Choroid plexus epithelial cell (primary cell): ENCODE results near the gene PHB1.
A peak's percentile ranks its signal among the peaks of the same experiment; 100 is the strongest.
"Not testable (repeated sequence)": the region's sequence is repeated elsewhere in the genome, so short reads cannot be mapped to it uniquely, and the experiment has no call there.

Experiments
- DNase-seq: peaks from one replicate; pipeline ENCODE4 v3.0.0-alpha.2; 2010; ENCODE audit warnings: low read depth
- H3K4me3 ChIP-seq: 2 replicates; pipeline ENCODE4 v1.5.1; 2011; ENCODE audit warnings: low read depth, mild to moderate bottlenecking, control low read depth, low read length, moderate library complexity
- TF ChIP-seq, protein P1 (sequence below): conservative IDR thresholded peaks from 2 replicates; pipeline ENCODE4 v1.5.1; 2011; ENCODE audit warnings: low read depth, mild to moderate bottlenecking, control low read depth, inconsistent platforms, low read length, moderate library complexity

The PHB1 gene

DNA sequence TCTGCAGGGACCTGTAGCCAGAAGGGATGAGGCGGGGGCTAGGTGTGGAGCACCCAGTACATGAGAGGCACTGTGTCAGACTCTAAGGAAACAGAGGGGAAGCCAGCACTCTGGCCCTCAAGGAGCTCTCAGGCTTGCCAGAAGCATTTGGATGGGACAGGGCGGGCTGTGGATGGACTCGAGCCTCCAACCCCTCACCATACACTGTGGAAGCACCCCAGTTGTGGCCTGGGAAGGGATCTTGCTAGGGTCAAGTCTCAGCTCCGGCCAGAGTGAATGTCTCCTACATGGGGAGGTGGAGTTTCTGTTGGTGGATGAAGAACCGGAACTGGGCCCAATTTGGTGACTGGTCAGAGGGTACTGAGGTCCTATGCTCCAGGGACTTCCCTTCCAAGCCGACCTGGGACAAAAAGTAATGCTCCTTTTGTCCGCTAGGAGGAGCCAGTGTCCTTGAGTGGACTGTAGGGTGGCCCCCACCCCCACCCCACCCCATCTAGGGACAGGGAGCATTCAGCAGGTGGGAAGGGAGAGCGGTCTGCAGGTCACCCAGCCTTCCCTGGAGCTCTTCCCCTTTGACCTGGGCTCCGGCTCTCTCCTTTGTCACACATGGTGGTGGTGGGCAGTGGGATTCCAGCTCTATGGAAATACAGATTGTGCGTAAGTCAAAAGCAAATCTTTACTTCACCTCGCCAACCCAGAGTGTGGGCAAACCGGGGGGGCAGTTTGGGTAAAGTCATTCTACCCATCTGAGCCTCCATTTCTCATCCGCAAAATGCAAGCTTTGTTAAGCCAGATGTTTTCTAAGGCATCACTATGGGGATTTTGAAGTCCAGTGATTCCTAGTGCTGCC is 20.4 kb upstream of the PHB1 start:
- peak; percentile 60 for DNase-seq
- no peak overlapping the region for H3K4me3 ChIP-seq
- TF ChIP-seq, protein P1, sequence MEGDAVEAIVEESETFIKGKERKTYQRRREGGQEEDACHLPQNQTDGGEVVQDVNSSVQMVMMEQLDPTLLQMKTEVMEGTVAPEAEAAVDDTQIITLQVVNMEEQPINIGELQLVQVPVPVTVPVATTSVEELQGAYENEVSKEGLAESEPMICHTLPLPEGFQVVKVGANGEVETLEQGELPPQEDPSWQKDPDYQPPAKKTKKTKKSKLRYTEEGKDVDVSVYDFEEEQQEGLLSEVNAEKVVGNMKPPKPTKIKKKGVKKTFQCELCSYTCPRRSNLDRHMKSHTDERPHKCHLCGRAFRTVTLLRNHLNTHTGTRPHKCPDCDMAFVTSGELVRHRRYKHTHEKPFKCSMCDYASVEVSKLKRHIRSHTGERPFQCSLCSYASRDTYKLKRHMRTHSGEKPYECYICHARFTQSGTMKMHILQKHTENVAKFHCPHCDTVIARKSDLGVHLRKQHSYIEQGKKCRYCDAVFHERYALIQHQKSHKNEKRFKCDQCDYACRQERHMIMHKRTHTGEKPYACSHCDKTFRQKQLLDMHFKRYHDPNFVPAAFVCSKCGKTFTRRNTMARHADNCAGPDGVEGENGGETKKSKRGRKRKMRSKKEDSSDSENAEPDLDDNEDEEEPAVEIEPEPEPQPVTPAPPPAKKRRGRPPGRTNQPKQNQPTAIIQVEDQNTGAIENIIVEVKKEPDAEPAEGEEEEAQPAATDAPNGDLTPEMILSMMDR, result peak; percentile 85

DNA sequence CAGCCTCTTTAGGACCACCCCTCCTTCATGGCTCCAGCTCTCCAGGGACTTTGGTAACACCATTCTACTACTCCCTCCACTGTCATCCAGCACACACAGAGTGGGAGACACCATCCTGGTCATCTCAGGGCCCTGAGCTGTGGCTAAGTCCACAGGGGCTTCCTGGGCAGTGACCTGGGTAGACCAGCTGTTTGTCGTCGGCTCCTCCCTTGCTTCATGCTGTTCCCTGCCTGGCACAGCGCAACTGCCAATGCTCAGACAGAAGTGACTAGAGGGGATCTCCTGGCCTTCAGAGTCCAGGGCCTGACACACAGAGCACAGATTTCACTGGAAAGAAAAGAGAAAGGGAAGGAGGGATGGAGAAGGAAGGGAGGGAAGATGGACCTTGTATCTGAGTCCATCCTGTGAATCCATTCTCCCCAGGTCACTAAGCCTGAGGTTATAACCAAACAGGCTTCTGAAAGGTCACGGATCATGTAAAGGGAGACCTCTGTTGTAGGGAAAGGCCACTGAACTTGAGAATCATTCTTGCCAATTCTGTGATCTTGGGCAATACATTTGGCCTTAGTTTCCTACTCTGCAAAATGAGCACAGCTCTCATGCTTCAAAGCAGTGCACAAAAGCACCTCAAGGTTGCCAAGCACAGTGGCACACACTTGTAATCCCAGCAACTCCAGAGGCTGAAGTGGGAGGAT is 18.5 kb upstream of the PHB1 start:
- TF ChIP-seq, protein P1, result no peak
- H3K4me3 ChIP-seq, result no peak overlapping the region
- no peak for DNase-seq

DNA sequence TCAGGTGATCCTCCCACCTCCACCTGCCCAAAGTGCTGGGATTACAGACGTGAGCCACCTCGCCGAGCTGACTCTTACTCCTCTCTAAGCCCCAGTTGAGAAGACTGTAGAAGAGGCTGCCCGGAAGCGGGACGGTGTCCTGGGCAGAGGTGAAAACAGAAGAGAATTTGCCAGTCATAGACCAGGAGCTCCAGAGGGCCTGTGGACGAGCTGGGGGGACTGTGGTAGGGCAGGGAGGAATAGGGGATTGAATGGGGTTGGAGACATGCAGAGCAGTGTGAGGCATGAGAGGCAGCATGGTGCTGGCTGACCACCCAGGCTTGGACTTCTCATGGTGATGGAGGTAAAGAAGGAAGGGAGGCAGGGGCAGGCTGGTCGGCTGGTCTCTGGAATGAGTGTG is 17.1 kb upstream of the PHB1 start:
- TF ChIP-seq, protein P1, result no peak
- no peak for DNase-seq
- H3K4me3 ChIP-seq, result no peak overlapping the region

DNA sequence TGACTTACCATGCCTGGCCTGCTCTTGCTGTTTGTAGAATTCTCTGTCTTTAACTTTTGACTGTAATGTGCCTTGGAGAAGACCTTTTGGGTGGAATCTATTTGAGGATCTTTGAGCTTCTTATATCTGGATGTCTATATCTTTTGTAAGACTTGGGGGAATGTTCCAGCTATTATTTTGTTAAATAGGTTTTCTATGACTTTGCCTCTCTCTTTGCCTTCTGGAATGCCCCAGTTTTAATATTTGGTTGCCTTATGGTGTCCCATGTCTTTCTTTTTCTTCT is 10.3 kb upstream of the PHB1 start:
- TF ChIP-seq, protein P1, result no peak
- DNase-seq, result no peak
- H3K4me3 ChIP-seq, result no peak overlapping the region

DNA sequence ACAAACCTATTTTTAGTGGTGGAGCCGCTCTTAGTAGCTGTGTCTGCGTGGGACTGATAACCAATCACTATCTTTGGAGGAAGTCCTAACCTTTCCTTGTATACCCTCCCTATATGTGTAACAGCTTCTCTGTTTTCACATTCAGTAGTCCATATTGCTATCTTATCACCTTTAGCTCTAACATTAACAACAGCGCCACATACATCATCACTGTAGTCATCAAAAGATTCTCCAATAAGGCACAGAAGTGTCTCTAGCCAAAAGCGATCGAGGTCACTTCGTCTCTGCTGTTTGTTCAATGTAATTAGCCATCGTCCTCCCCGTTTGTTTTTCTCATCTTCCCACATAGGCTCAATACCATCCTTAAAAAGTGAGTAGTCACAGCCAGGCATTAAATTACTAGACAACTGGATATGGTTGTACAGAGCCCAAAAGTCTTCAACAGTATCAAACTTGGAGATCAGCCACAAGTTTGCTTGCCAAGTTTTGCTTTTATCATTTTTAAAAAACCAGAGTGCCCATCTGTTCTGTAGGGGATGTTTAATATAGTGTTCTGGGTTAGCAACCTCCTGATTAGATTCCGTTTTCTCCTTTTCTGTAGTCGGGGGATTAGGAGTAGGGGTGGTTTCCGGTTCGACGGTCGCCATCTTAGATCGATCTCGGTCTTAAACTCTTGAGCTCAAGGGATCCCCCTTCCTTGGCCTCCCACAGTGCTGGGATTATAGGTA is 9.8 kb upstream of the PHB1 start:
- H3K4me3 ChIP-seq, DNase-seq: not testable (repeated sequence)

DNA sequence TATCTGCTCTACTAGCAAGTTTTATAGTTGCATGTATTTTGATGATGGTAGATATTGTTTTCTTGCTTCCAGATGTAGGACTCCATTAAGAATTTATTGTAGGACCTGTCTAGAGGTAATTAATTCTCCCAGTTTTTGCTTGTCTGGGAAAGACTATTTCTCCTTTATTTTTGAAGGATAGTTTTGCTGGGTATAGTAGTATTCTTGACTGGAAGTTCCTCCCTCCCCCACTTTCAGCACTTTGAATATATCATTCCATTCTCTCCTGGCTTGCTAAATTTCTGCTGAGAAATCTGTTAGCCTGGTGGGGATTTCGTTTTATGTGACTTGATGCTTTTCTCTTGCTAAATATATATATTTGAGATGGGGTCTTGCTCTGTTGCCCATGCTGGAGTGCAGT is 8.0 kb upstream of the PHB1 start:
- no peak overlapping the region for H3K4me3 ChIP-seq
- TF ChIP-seq, protein P1, result no peak
- no peak for DNase-seq

DNA sequence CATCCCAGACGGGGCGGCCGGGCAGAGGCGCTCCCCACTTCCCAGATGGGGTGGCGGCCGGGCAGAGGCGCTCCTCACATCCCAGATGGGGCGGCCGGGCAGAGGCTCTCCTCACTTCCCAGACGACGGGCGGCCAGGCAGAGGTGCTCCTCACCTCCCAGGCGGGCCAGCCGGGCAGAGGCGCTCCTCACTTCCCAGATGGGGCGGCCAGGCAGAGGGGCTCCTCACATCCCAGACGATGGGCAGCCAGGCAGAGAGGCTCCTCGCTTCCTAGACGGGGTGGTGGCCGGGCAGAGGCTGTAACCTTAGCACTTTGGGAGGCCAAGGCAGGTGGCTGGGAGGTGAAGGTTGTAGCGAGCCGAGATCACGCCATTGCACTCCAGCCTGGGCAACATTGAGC is 5.1 kb upstream of the PHB1 start:
- not testable (repeated sequence) for DNase-seq, H3K4me3 ChIP-seq

DNA sequence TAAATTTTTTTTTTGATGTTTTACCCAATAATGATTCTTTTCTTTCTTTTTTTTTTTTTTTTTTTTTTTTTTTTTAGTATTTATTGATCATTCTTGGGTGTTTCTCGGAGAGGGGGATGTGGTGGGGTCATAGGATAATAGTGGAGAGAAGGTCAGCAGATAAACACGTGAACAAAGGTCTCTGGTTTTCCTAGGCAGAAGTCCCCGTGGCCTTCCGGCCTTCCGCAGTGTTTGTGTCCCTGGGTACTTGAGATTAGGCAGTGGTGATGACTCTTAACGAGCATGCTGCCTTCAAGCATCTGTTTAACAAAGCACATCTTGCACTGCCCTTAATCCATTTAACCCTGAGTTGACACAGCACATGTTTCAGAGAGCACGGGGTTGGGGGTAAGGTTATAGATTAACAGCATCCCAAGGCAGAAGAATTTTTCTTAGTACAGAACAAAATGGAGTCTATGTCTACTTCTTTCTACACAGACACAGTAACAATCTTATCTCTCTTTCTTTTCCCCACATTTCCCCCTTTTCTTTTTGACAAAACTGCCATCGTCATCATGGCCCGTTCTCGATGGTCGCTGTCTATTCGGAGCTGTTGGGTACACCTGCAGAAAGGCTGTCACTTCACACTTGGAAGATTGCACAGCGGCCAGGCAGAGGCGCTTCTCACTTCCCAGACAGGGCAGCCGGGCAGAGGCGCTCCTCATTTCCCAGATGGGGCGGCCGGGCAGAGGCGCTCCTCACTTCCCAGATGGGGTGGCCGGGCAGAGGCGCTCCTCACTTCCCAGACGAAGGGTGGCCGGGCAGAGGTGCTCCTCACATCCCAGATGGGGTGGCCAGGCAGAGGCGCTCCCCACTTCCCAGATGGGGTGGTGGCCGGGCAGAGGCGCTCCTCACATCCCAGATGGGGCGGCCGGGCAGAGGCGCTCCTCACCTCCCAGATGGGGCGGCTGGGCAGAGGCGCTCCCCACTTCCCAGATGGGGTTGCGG is 4.4 kb upstream of the PHB1 start:
- not testable (repeated sequence) for H3K4me3 ChIP-seq, DNase-seq
